Upper lobe of left lung (tissue), 6 donors: ENCODE data around the gene PIK3CD. TPM values are rescaled to one million over a fixed set of nuclear protein-coding genes. Genes with fewer than 3 reads are reported as not detected.
A peak's percentile ranks its signal among the peaks of the same experiment; 100 is the strongest.

Experiments
- ATAC-seq, 2 donors: fragments of 200-7000 bp; cut with Tn5 transposase; one replicate each; pipeline ENCODE4 v1.9.1; 2022; ENCODE audit warnings: mild to moderate bottlenecking in 2 of 2, moderate library complexity in 2 of 2; ENCODE audit not compliant: low FRiP score in 2 of 2
- DNase-seq, 2 donors: peaks; one replicate each; pipeline ENCODE4 v3.0.0-alpha.2; 2019 to 2020
- H3K27ac ChIP-seq, 4 donors: fragments of 200-600 bp; sonication (generic); one replicate each; pipeline ENCODE4 v1.5.1; 2016 to 2019
- H3K27me3 ChIP-seq, 4 donors: fragments of 200-600 bp; sonication (generic); one replicate each; pipeline ENCODE4 v1.5.1; 2017 to 2019
- H3K36me3 ChIP-seq, 4 donors: fragments of 200-600 bp; sonication (generic); one replicate each; pipeline ENCODE4 v1.5.1; 2016 to 2019
- H3K4me1 ChIP-seq, 4 donors: fragments of 200-600 bp; sonication (generic); one replicate each; pipeline ENCODE4 v1.5.1; 2018 to 2019
- H3K4me3 ChIP-seq, 4 donors: fragments of 200-600 bp; sonication (generic); one replicate each; pipeline ENCODE4 v1.5.1; 2017 to 2019; ENCODE audit warnings: mild to moderate bottlenecking in 2 of 4, moderate library complexity in 1 of 4
- H3K9me3 ChIP-seq, 4 donors: fragments of 200-600 bp; sonication (generic); one replicate each; pipeline ENCODE4 v1.5.1; 2018 to 2019
- EP300 ChIP-seq, 4 donors: sonication (generic); formaldehyde crosslinking; IDR thresholded peaks; one replicate each; pipeline ENCODE4 v1.5.1; 2017; ENCODE audit warnings: antibody characterized with exemption in 4 of 4, control low read depth in 2 of 4
- POLR2A ChIP-seq, 4 donors: fragments of 450-650 bp; IDR thresholded peaks; one replicate each; pipeline ENCODE4 v1.5.1; 2016 to 2017; ENCODE audit warnings: antibody characterized with exemption in 4 of 4, mild to moderate bottlenecking in 2 of 4
- POLR2AphosphoS5 ChIP-seq, 2 donors: sonication (generic); formaldehyde crosslinking; IDR thresholded peaks; one replicate each; pipeline ENCODE4 v1.5.1; 2017; ENCODE audit warnings: antibody characterized with exemption in 2 of 2
- WGBS, 2 donors: methylation state at CpG; one replicate each; pipeline ENCODE4 v1.1.5; 2017 to 2018; 5-methylcytosine and 5-hydroxymethylcytosine counted together
- total RNA-seq, 6 donors: library from RNA; depleted of rRNA in 4 of 6; stranded (reverse); fragments of >200 nt in 4 of 6; gene quantifications; one replicate each; pipeline versions ENCODE4 v1.1.0 to v1.2.1, GENCODE V29; 2016 to 2021
- TF ChIP-seq, protein P1 (sequence below), 6 experiments: fragments of 450-650 bp in 4 of 6; fragments of 200-600 bp in 2 of 6; sonication (generic) in 2 of 6; IDR thresholded peaks; one replicate each; pipeline ENCODE4 v1.5.1; 2016 to 2019; ENCODE audit warnings: antibody characterized with exemption in 6 of 6
- donor health status: DM: no; HTN: no; CAD: no; lungs with moderate emphysema.
- donor health status: DM: no; HTN: yes; CAD: no; lungs with severe emphysema.

Gene PIK3CD
- total RNA-seq, 6 donors from 2014 or later = 19.0 to 56.6 (median 24.2) TPM

DNA sequence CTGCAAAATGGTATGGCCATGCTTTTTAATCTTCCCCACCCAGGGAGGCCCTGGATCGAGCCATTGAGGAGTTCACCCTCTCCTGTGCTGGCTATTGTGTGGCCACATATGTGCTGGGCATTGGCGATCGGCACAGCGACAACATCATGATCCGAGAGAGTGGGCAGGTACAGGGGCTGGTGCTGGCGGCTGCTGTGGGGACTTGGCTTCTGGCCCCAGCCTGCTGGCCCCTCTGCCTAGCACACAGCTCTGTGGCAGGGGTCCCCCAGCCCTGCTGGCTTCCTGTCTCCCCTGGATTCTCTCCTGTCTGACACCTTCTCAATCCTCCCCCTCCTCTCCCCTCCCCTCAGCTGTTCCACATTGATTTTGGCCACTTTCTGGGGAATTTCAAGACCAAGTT lies 72.4 kb downstream of the PIK3CD start:
- H3K9me3 ChIP-seq = peaks cover 0 to 10% (median 7%) of the 10 kb centered on the region in 4 donors
- H3K27me3 ChIP-seq = no peaks in the 10 kb centered on the region
- peaks cover 9 to 82% (median 63%) of the 10 kb centered on the region in 4 donors for H3K36me3 ChIP-seq
- no peak overlapping the region for H3K27ac ChIP-seq
- WGBS, 2 donors = 92 to 96% methylated on average over 2 to 6 of the region's 6 CpGs
- TF ChIP-seq POLR2AphosphoS5 (IDR thresholded peaks at IDR 0.05) (no peak), EP300 (IDR thresholded peaks at IDR 0.05) (no peak), POLR2A (IDR thresholded peaks at IDR 0.05) (no peak)
- TF ChIP-seq, protein P1, sequence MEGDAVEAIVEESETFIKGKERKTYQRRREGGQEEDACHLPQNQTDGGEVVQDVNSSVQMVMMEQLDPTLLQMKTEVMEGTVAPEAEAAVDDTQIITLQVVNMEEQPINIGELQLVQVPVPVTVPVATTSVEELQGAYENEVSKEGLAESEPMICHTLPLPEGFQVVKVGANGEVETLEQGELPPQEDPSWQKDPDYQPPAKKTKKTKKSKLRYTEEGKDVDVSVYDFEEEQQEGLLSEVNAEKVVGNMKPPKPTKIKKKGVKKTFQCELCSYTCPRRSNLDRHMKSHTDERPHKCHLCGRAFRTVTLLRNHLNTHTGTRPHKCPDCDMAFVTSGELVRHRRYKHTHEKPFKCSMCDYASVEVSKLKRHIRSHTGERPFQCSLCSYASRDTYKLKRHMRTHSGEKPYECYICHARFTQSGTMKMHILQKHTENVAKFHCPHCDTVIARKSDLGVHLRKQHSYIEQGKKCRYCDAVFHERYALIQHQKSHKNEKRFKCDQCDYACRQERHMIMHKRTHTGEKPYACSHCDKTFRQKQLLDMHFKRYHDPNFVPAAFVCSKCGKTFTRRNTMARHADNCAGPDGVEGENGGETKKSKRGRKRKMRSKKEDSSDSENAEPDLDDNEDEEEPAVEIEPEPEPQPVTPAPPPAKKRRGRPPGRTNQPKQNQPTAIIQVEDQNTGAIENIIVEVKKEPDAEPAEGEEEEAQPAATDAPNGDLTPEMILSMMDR (IDR thresholded peaks at IDR 0.05) = no peak
- ATAC-seq = no peak
- H3K4me3 ChIP-seq = no peak overlapping the region
- DNase-seq = peak in 1 of 2 donors; percentile 41
- H3K4me1 ChIP-seq = peaks cover 0 to 5% (median 3%) of the 10 kb centered on the region in 4 donors

DNA sequence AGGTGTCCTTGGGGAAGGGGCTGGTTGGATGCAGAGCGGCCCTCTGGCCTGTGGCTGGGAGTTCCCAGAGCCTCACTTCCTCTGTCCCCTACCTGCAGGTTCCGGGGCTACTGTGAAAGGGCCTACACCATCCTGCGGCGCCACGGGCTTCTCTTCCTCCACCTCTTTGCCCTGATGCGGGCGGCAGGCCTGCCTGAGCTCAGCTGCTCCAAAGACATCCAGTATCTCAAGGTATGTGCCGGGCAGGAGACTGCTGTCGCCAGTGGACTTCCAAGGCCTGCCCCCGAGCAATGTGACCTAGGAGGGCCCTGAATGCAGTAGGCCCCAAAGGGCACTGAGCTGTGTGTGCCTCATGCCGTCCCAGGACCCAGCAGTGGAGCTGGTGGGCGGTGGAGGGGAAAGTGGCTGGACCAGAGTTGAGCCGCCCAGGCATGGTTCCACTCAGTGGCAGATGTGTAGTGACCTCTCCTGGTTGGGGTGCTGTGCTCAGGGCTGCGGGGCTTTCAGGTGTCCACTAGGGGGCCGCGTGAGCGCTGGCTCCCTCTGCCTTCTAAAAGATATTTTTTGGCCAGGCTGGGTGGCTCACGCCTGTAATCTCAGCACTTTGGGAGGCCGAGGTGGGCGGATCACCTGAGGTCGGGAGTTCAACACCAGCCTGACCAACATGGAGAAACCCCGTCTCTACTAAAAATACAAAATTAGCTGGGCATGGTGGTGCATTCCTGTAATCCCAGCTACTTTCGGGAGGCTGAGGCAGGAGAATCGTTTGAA lies 73.4 kb downstream of the PIK3CD start:
- Histone ChIP-seq H3K9me3 (peaks cover 0 to 10% (median 7%) of the 10 kb centered on the region in 4 donors), H3K27ac (no peak overlapping the region), H3K4me3 (no peak overlapping the region), H3K27me3 (no peaks in the 10 kb centered on the region), H3K4me1 (peaks cover 0 to 5% (median 0%) of the 10 kb centered on the region in 4 donors), H3K36me3 (peaks cover 16 to 87% (median 69%) of the 10 kb centered on the region in 4 donors)
- ATAC-seq (peak; percentile 72 to 81), DNase-seq (peak; percentile 79 to 84)
- TF ChIP-seq, protein P1 (IDR thresholded peaks at IDR 0.05) = peak; percentile 72 to 91 (median 83)
- TF ChIP-seq POLR2A (IDR thresholded peaks at IDR 0.05) = no peak
- WGBS, 2 donors = 78 to 85% methylated on average over 14 to 24 of the region's 24 CpGs

DNA sequence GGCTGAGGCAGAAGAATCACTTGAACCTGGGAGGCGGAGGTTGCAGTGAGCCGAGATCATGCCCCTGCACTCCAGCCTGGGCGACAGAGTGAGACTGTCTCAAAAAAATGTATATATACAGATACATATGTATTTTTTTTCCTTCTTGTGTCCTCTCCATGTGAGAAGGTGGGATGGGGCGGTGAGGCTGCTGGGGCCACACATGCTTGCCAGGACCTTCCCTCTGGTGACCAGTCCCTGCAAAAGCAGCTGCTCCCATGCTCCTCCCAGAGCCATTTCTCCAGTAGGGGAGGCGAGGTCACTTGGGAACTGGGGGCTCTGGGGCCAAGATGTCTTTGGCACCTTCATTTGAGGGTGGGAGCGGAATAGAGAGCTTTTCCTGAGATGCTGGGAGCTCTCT lies 74.9 kb downstream of the PIK3CD start:
- Histone ChIP-seq H3K4me1 (peaks cover 0 to 5% (median 0%) of the 10 kb centered on the region in 4 donors), H3K27ac (no peak overlapping the region), H3K4me3 (no peak overlapping the region), H3K27me3 (no peaks in the 10 kb centered on the region), H3K9me3 (peaks cover 0 to 10% (median 7%) of the 10 kb centered on the region in 4 donors), H3K36me3 (peaks cover 21 to 87% (median 70%) of the 10 kb centered on the region in 4 donors)
- no peak for TF ChIP-seq EP300 (IDR thresholded peaks at IDR 0.05)
- TF ChIP-seq, protein P1 (IDR thresholded peaks at IDR 0.05) = no peak
- no peak for TF ChIP-seq POLR2AphosphoS5 (IDR thresholded peaks at IDR 0.05)
- no peak for TF ChIP-seq POLR2A (IDR thresholded peaks at IDR 0.05)
- 92 to 98% methylated on average over 6 of the region's 6 CpGs for WGBS, 2 donors
- no peak for ATAC-seq
- no peak for DNase-seq

GRCh38 chr1:9726905-9727595 lies 75.5 kb downstream of the PIK3CD start:
- Histone ChIP-seq H3K36me3 (peaks cover 27 to 87% (median 70%) of the 10 kb centered on the region in 4 donors), H3K27ac (no peak overlapping the region), H3K27me3 (no peaks in the 10 kb centered on the region), H3K4me1 (peaks cover 0 to 5% (median 0%) of the 10 kb centered on the region in 4 donors), H3K9me3 (peaks cover 0 to 10% (median 7%) of the 10 kb centered on the region in 4 donors), H3K4me3 (no peak overlapping the region)
- 61 to 78% methylated on average over 25 of the region's 25 CpGs for WGBS, 2 donors
- DNase-seq (peak in 1 of 2 donors; percentile 59), ATAC-seq (no peak)
- TF ChIP-seq POLR2A (IDR thresholded peaks at IDR 0.05) (no peak), POLR2AphosphoS5 (IDR thresholded peaks at IDR 0.05) (no peak), EP300 (IDR thresholded peaks at IDR 0.05) (no peak)
- TF ChIP-seq, protein P1 (IDR thresholded peaks at IDR 0.05) = no peak
